ENCODE measurements around the gene CTSO.

DNA sequence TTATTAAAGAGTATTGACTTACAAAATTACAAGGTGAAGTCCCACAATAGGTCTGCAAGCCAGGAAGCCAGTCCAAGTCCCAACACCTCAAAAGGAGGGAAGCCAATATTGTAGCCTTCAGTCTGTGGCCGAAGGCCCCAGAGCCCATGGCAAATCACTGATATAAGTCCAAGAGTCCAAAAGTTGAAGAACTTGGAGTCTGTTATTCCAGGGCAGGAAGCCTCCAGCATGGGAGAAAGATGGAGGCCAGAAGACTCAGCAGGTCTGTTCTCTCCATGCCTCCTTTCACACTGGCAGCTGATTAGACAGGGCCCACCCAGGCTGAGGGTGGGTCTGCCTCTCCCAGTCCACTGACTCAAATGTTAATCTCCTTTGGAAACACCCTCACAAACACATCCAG lies 32.1 kb downstream of the CTSO start:
- TF ChIP-seq, protein P1, sequence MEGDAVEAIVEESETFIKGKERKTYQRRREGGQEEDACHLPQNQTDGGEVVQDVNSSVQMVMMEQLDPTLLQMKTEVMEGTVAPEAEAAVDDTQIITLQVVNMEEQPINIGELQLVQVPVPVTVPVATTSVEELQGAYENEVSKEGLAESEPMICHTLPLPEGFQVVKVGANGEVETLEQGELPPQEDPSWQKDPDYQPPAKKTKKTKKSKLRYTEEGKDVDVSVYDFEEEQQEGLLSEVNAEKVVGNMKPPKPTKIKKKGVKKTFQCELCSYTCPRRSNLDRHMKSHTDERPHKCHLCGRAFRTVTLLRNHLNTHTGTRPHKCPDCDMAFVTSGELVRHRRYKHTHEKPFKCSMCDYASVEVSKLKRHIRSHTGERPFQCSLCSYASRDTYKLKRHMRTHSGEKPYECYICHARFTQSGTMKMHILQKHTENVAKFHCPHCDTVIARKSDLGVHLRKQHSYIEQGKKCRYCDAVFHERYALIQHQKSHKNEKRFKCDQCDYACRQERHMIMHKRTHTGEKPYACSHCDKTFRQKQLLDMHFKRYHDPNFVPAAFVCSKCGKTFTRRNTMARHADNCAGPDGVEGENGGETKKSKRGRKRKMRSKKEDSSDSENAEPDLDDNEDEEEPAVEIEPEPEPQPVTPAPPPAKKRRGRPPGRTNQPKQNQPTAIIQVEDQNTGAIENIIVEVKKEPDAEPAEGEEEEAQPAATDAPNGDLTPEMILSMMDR (IDR thresholded peaks at IDR 0.05 in 2 of 3, conservative IDR thresholded peaks at IDR 0.05 in 1 of 3; ENCODE audit: borderline replicate concordance in 1 of 3, insufficient read depth in 1 of 3, low read depth in 2 of 3, low read length in 2 of 3), result no peak
- TF ChIP-seq POLR2A (IDR thresholded peaks at IDR 0.05; ENCODE audit: borderline replicate concordance, extremely low read depth, insufficient read depth, insufficient read length), result no peak
- no peak for TF ChIP-seq EZH2phosphoT487 (IDR thresholded peaks at IDR 0.05; ENCODE audit: borderline replicate concordance)
- no peak for TF ChIP-seq CBX3 (IDR thresholded peaks at IDR 0.05; ENCODE audit: low read depth)
- TF ChIP-seq SIN3A (IDR thresholded peaks at IDR 0.05; ENCODE audit: low read depth), result no peak
- TF ChIP-seq ZNF274 (IDR thresholded peaks at IDR 0.05; ENCODE audit: low read depth, low read length), result no peak
- TF ChIP-seq TCF7L2 (IDR thresholded peaks at IDR 0.05; ENCODE audit: borderline replicate concordance, extremely low read depth, insufficient read depth, insufficient read length), result no peak
- TF ChIP-seq EGR1 (IDR thresholded peaks at IDR 0.05; ENCODE audit: low read depth), result no peak
- no peak for TF ChIP-seq EZH2 (IDR thresholded peaks at IDR 0.05)
- TF ChIP-seq CEBPB (IDR thresholded peaks at IDR 0.05; ENCODE audit: low read depth), result no peak
- TF ChIP-seq, protein P2, sequence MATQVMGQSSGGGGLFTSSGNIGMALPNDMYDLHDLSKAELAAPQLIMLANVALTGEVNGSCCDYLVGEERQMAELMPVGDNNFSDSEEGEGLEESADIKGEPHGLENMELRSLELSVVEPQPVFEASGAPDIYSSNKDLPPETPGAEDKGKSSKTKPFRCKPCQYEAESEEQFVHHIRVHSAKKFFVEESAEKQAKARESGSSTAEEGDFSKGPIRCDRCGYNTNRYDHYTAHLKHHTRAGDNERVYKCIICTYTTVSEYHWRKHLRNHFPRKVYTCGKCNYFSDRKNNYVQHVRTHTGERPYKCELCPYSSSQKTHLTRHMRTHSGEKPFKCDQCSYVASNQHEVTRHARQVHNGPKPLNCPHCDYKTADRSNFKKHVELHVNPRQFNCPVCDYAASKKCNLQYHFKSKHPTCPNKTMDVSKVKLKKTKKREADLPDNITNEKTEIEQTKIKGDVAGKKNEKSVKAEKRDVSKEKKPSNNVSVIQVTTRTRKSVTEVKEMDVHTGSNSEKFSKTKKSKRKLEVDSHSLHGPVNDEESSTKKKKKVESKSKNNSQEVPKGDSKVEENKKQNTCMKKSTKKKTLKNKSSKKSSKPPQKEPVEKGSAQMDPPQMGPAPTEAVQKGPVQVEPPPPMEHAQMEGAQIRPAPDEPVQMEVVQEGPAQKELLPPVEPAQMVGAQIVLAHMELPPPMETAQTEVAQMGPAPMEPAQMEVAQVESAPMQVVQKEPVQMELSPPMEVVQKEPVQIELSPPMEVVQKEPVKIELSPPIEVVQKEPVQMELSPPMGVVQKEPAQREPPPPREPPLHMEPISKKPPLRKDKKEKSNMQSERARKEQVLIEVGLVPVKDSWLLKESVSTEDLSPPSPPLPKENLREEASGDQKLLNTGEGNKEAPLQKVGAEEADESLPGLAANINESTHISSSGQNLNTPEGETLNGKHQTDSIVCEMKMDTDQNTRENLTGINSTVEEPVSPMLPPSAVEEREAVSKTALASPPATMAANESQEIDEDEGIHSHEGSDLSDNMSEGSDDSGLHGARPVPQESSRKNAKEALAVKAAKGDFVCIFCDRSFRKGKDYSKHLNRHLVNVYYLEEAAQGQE (IDR thresholded peaks at IDR 0.05; ENCODE audit: low read depth), result no peak

All from HCT116 (cell line).